MM.1S (cell line): ENCODE data around the gene POLR2J2.
"Not testable (repeated sequence)": the region's sequence is repeated elsewhere in the genome, so short reads cannot be mapped to it uniquely, and the experiment has no call there.

Experiments
- CTCF ChIP-seq: fragments of 300-600 bp; sonication (generic); IDR thresholded peaks from 2 replicates; pipeline ENCODE4 v1.5.1; 2016; ENCODE audit warnings: antibody characterized with exemption, low read length, mixed read lengths
- EZH2 ChIP-seq: fragments of 300-600 bp; sonication (generic); optimal IDR thresholded peaks from 2 replicates; pipeline ENCODE3; 2017; ENCODE audit warnings: low read depth, mild to moderate bottlenecking, antibody characterized with exemption, low read length, mixed read lengths

GRCh38 chr7:102698962-102699750 lies 27.7 kb upstream of the POLR2J2 start:
- not testable (repeated sequence) for TF ChIP-seq CTCF, EZH2
